Measurements from ENCODE around the gene NR1H4. TPM values are rescaled to one million over a fixed set of nuclear protein-coding genes. Genes with fewer than 3 reads are reported as not detected.

The NR1H4 gene
- total and polyA plus RNA-seq, 4 donors, result 33.5 to 106 (median 55.0) TPM

- Histone ChIP-seq H3K36me3 (ENCODE audit: control insufficient read depth in 4 of 4, insufficient read depth in 3 of 4, low read depth in 1 of 4, low read length in 3 of 4) (no peaks in the 10 kb centered on the region), H3K9me3 (ENCODE audit: control insufficient read depth in 4 of 4, low read length in 3 of 4) (no peaks in the 10 kb centered on the region), H3K27me3 (ENCODE audit: control insufficient read depth in 4 of 4, insufficient read depth in 4 of 4, low read length in 3 of 4) (no peaks in the 10 kb centered on the region), H3K4me1 (ENCODE audit: control insufficient read depth in 4 of 4, insufficient read depth in 4 of 4, low read length in 3 of 4) (peaks cover 5 to 13% (median 12%) of the 10 kb centered on the region in 4 donors), H3K4me3 (ENCODE audit: low read depth in 1 of 3, low read length in 3 of 3) (peak overlapping the region; percentile 64 to 70 (median 67)), H3K9ac (ENCODE audit: low read depth in 1 of 2, low read length in 2 of 2) (peak overlapping the region; percentile 18 to 74), H3K27ac (ENCODE audit: low read depth in 1 of 2, low read length in 2 of 2) (peak overlapping the region in 1 of 2 donors; percentile 84)
- no peak for DNase-seq (ENCODE audit: low spot score)
- TF ChIP-seq RAD21 (IDR thresholded peaks at IDR 0.05) (no peak), HNF4A (conservative IDR thresholded peaks at IDR 0.05) (no peak), JUND (IDR thresholded peaks at IDR 0.05) (no peak)
- 12% methylated on average over 15 of the region's 15 CpGs for WGBS
These were observed 100.8 kb downstream of the NR1H4 start for GRCh38 chr12:100574187-100575074.

GRCh38 chr12:100576331-100577036 lies 102.8 kb downstream of the NR1H4 start:
- H3K27ac ChIP-seq (ENCODE audit: low read depth in 1 of 2, low read length in 2 of 2), result no peak overlapping the region
- no peaks in the 10 kb centered on the region for H3K27me3 ChIP-seq (ENCODE audit: control insufficient read depth in 4 of 4, insufficient read depth in 4 of 4, low read length in 3 of 4)
- no peaks in the 10 kb centered on the region for H3K36me3 ChIP-seq (ENCODE audit: control insufficient read depth in 4 of 4, insufficient read depth in 3 of 4, low read depth in 1 of 4, low read length in 3 of 4)
- no peak overlapping the region for H3K4me3 ChIP-seq (ENCODE audit: low read depth in 1 of 3, low read length in 3 of 3)
- TF ChIP-seq RAD21 (IDR thresholded peaks at IDR 0.05) (no peak), HNF4G (IDR thresholded peaks at IDR 0.05) (no peak), JUND (IDR thresholded peaks at IDR 0.05) (no peak), GABPA (IDR thresholded peaks at IDR 0.05 in 1 of 2, conservative IDR thresholded peaks at IDR 0.05 in 1 of 2) (no peak), CTCF (IDR thresholded peaks at IDR 0.05; ENCODE audit: low read depth, low read length, missing input control) (no peak), REST (IDR thresholded peaks at IDR 0.05) (no peak), MAX (IDR thresholded peaks at IDR 0.05) (no peak), ZBTB33 (IDR thresholded peaks at IDR 0.05) (no peak), FOXA2 (IDR thresholded peaks at IDR 0.05) (no peak), HNF4A (conservative IDR thresholded peaks at IDR 0.05) (no peak), SP1 (IDR thresholded peaks at IDR 0.05) (no peak), RXRA (IDR thresholded peaks at IDR 0.05) (no peak), NR2F2 (IDR thresholded peaks at IDR 0.05) (no peak), ATF3 (IDR thresholded peaks at IDR 0.05) (no peak), EGR1 (IDR thresholded peaks at IDR 0.05; ENCODE audit: low read depth in 2 of 2) (no peak), TAF1 (conservative IDR thresholded peaks at IDR 0.05) (no peak), FOXA1 (IDR thresholded peaks at IDR 0.05) (no peak), YY1 (IDR thresholded peaks at IDR 0.05) (no peak)
- peaks cover 5 to 13% (median 12%) of the 10 kb centered on the region in 4 donors for H3K4me1 ChIP-seq (ENCODE audit: control insufficient read depth in 4 of 4, insufficient read depth in 4 of 4, low read length in 3 of 4)
- H3K9ac ChIP-seq (ENCODE audit: low read depth in 1 of 2, low read length in 2 of 2), result no peak overlapping the region
- H3K9me3 ChIP-seq (ENCODE audit: control insufficient read depth in 4 of 4, low read length in 3 of 4), result no peaks in the 10 kb centered on the region
- 76% methylated on average over 3 of the region's 3 CpGs for WGBS
- no peak for DNase-seq (ENCODE audit: low spot score)
